ENCODE data around the gene C21orf58.

C21orf58 gene

DNA sequence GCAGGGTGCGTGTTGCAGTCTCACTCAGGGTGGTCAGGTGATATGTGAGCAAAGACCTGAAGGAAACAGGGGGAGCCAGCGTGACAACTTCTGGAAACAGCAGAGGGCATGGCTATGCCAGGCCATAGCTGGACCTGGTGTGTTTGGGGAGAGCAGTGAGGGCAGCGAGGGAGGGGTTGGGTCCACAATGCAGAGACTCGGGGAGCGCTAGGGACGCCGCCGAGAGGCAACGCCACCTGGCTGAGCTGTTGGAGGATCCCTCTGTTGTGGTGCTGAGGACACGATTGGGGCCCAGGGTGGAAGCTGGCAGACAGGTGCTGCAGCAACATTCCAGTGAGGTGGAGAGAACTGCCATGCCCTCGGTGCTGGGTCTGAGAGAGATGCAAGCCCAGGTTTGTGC, 68.5 kb downstream of the C21orf58 start:
- no peak for DNase-seq (ENCODE audit: low spot score)

DNA sequence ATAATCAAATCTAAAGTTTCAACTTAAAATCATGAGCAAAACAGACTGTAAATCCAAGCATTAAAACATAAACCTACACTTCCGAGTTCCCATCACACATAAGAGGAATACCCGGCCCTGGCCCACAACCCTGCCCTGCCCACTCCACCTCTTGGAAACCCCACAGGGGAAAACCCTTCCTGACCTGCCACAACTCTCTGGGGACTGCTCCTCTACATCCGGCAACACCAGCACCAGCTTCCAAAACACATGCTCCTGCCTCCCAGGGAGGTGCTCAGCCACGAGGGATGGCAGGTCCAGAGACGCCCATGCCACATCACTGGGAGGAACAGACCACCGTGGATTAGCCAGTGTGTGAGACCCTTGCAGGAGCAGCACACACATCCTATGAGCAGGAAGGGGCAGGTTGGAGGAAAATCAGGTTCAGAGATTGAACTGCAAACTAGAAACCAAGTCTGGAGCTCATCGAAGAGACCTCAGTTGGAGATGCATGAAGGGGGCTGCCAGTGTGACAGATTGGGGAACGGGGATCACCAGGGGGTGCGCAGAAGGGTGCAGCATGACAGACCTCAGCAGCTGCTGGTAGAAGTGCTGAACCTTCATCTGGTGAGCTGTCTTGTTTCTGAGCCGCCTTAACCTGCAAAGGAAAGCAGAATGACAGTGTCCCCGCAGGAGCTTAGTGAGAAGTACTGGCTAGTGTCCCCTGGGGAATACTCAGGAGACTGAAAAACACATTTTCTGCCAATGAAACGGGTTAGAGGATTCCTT, 69.3 kb downstream of the C21orf58 start:
- DNase-seq (ENCODE audit: low spot score) = no peak

DNA sequence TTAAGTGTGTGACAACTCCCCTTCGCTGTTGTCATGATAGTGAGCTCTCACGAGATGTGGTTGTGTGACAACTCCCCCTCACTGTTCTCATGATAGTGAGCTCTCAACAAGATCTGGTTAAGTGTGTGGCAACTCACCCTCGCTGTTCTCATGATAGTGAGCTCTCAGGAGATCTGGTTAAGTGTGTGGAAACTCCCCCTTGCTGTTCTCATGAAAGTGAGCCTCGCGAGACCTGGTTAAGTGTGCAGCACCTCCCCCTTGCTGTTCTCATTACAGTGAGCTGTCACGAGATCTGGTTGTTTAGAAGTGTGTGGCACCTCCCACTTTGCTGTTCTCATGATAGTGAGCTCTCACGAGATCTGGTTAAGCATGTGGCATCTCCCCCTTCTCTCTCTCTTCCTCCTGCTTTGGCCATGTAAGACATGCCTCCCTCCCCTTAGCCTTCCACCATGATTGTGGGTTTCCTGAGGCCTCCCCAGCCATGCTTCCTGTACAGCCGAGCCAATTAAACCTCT, 70.0 kb downstream of the C21orf58 start:
- DNase-seq (ENCODE audit: low spot score) = peak; percentile 30

DNA sequence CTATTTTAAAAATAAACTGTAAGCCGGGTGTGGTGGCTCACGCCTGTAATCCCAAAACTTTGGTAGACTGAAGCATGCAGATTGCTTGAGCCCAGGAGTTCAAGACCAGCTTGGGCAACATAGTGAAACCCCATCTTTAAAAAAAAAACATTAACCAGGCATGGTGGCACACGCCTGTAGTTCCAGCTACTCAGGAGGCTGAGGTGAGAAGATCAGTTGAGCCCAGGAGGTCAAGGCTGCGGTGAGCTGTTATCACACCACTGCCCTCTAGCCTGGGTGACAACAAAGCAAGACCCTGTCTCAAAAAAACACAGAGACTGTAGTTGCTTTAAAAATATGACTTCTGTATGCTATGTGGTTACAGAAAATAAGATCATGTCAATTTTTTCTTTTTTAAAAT, 70.8 kb downstream of the C21orf58 start:
- no peak for DNase-seq (ENCODE audit: low spot score)
